LNCaP clone FGC (cell line): Measurements from ENCODE around the gene RPS4Y1.

ENCODE experiments used
- DNase-seq: peaks from one replicate; pipeline ENCODE4 v3.0.0-alpha.2; 2011; ENCODE audit warnings: low read depth
- H3K4me3 ChIP-seq: 2 replicates; pipeline ENCODE4 v1.5.1; 2011; ENCODE audit warnings: mild to moderate bottlenecking, low read depth, low read length, control low read depth
- CTCF ChIP-seq: IDR thresholded peaks from 2 replicates; pipeline ENCODE4 v1.5.1; 2012; ENCODE audit warnings: mild to moderate bottlenecking; ENCODE audit not compliant: control insufficient read depth, insufficient read depth; ENCODE audit errors: extremely low read depth

The RPS4Y1 gene

GRCh38 chrY:2835230-2835629 lies 6.2 kb upstream of the RPS4Y1 start:
- no peak overlapping the region for H3K4me3 ChIP-seq
- TF ChIP-seq CTCF = no peak
- DNase-seq = peak; percentile 35

- no peak for TF ChIP-seq CTCF
- no peak overlapping the region for H3K4me3 ChIP-seq
- no peak for DNase-seq
Observed at GRCh38 chrY:2837078-2837477, 4.3 kb upstream of the RPS4Y1 start.

- H3K4me3 ChIP-seq = no peak overlapping the region
- TF ChIP-seq CTCF = no peak
Observed at GRCh38 chrY:2837932-2838331, 3.5 kb upstream of the RPS4Y1 start.

GRCh38 chrY:2846791-2847190 lies 5.4 kb downstream of the RPS4Y1 start:
- no peak for DNase-seq
- no peak for TF ChIP-seq CTCF
- no peak overlapping the region for H3K4me3 ChIP-seq

More at GRCh38 chrY:2837932-2838331, 3.5 kb upstream of the RPS4Y1 start:
- DNase-seq = no peak

GRCh38 chrY:2848384-2848783 lies 7.0 kb downstream of the RPS4Y1 start:
- no peak overlapping the region for H3K4me3 ChIP-seq
- no peak for TF ChIP-seq CTCF
- DNase-seq = no peak

GRCh38 chrY:2849368-2849767 lies 8.0 kb downstream of the RPS4Y1 start:
- no peak for TF ChIP-seq CTCF
- H3K4me3 ChIP-seq = no peak overlapping the region
- DNase-seq = no peak

- TF ChIP-seq CTCF = no peak
- no peak for DNase-seq
- no peak overlapping the region for H3K4me3 ChIP-seq
Observed at GRCh38 chrY:2854145-2854774, 12.9 kb downstream of the RPS4Y1 start.
